H9 (cell line): Measurements from ENCODE around the gene CT83. TPM values are rescaled to one million over a fixed set of nuclear protein-coding genes. Genes with fewer than 3 reads are reported as not detected.

Experiments used
- DNase-seq: peaks from one replicate; pipeline ENCODE4 v3.0.0-alpha.2; 2017
- H2AFZ ChIP-seq: one replicate; pipeline ENCODE4 v1.6.1; 2013; ENCODE audit warnings: mild to moderate bottlenecking, low read length, control low read depth, moderate library complexity
- H2AK5ac ChIP-seq: 2 replicates; pipeline ENCODE4 v1.6.1; 2013; ENCODE audit warnings: low read length, control low read depth, mixed read lengths; ENCODE audit not compliant: insufficient read length
- H2BK120ac ChIP-seq: one replicate; pipeline ENCODE4 v1.6.1; 2013; ENCODE audit warnings: low read depth, mild to moderate bottlenecking, low read length, control low read depth, inconsistent platforms; ENCODE audit not compliant: poor library complexity, severe bottlenecking
- H2BK12ac ChIP-seq: 2 replicates; pipeline ENCODE4 v1.6.1; 2013; ENCODE audit warnings: low read length, control low read depth, mixed read lengths, low read depth; ENCODE audit not compliant: insufficient read length
- H2BK15ac ChIP-seq: 2 replicates; pipeline ENCODE4 v1.6.1; 2013; ENCODE audit warnings: low read depth, low read length, control low read depth
- H2BK20ac ChIP-seq: one replicate; pipeline ENCODE4 v1.6.1; 2013; ENCODE audit warnings: low read depth, mild to moderate bottlenecking, low read length, control low read depth, inconsistent platforms; ENCODE audit not compliant: poor library complexity, severe bottlenecking
- H2BK5ac ChIP-seq: 2 replicates; pipeline ENCODE4 v1.6.1; 2013; ENCODE audit warnings: low read length, control low read depth, mixed read lengths; ENCODE audit not compliant: insufficient read length
- H3K14ac ChIP-seq: 2 replicates; pipeline ENCODE4 v1.6.1; 2013; ENCODE audit warnings: low read length, control low read depth; ENCODE audit not compliant: insufficient read depth
- H3K18ac ChIP-seq: 2 replicates; pipeline ENCODE4 v1.6.1; 2013; ENCODE audit warnings: low read depth, mild to moderate bottlenecking, mixed read lengths, low read length, control low read depth; ENCODE audit not compliant: insufficient read length
- H3K23ac ChIP-seq: 2 replicates; pipeline ENCODE4 v1.6.1; 2013; ENCODE audit warnings: low read length, control low read depth, mixed read lengths, low read depth; ENCODE audit not compliant: insufficient read length
- H3K23me2 ChIP-seq: 2 replicates; pipeline ENCODE4 v1.6.1; 2013; ENCODE audit warnings: low read depth, mild to moderate bottlenecking, mixed read lengths, low read length, control low read depth; ENCODE audit not compliant: insufficient read length, poor library complexity, severe bottlenecking
- H3K27ac ChIP-seq: 2 replicates; pipeline ENCODE4 v1.5.1; 2013; ENCODE audit warnings: low read length, control low read depth, mixed read lengths, low read depth; ENCODE audit not compliant: insufficient read length
- H3K27me3 ChIP-seq: 2 replicates; pipeline ENCODE4 v1.6.1; 2013; ENCODE audit warnings: low read length, control low read depth, inconsistent platforms; ENCODE audit not compliant: insufficient read depth
- H3K4ac ChIP-seq: 2 replicates; pipeline ENCODE4 v1.6.1; 2013; ENCODE audit warnings: low read depth, mild to moderate bottlenecking, control low read depth, inconsistent platforms, low read length, moderate library complexity
- H3K4me1 ChIP-seq: 2 replicates; pipeline ENCODE4 v1.6.1; 2013; ENCODE audit warnings: low read length, control low read depth, inconsistent platforms; ENCODE audit not compliant: insufficient read depth
- H3K4me2 ChIP-seq: 2 replicates; pipeline ENCODE4 v1.6.1; 2013; ENCODE audit warnings: low read length, control low read depth, mixed read lengths; ENCODE audit not compliant: insufficient read length, insufficient read depth
- H3K56ac ChIP-seq: 2 replicates; pipeline ENCODE4 v1.6.1; 2013; ENCODE audit warnings: low read depth, mild to moderate bottlenecking, mixed read lengths, low read length, control low read depth; ENCODE audit not compliant: insufficient read length
- H3K79me1 ChIP-seq: 2 replicates; pipeline ENCODE4 v1.6.1; 2013; ENCODE audit warnings: low read depth, mild to moderate bottlenecking, moderate library complexity, low read length, control low read depth, inconsistent platforms; ENCODE audit not compliant: insufficient read depth, poor library complexity, severe bottlenecking
- H3K79me2 ChIP-seq: 2 replicates; pipeline ENCODE4 v1.6.1; 2013; ENCODE audit warnings: low read length, control low read depth, inconsistent platforms; ENCODE audit not compliant: insufficient read depth
- H3K9ac ChIP-seq: 2 replicates; pipeline ENCODE4 v1.6.1; 2013; ENCODE audit warnings: low read length, control low read depth, mixed read lengths; ENCODE audit not compliant: insufficient read length; ENCODE audit errors: extremely low read depth
- H3K9me3 ChIP-seq: one replicate; pipeline ENCODE4 v1.6.1; 2013; ENCODE audit warnings: low read depth, low read length, inconsistent platforms; ENCODE audit not compliant: control insufficient read depth
- H3T11ph ChIP-seq: one replicate; pipeline ENCODE4 v1.6.1; 2013; ENCODE audit warnings: mild to moderate bottlenecking, low read length, control low read depth, inconsistent platforms
- H4K20me1 ChIP-seq: one replicate; pipeline ENCODE4 v1.6.1; 2013; ENCODE audit not compliant: control insufficient read depth, insufficient read length, insufficient read depth
- H4K5ac ChIP-seq: 2 replicates; pipeline ENCODE4 v1.6.1; 2013; ENCODE audit warnings: low read depth, mild to moderate bottlenecking, mixed read lengths, low read length, control low read depth; ENCODE audit not compliant: insufficient read length
- H4K8ac ChIP-seq: replicated peaks from 2 replicates; pipeline ENCODE4 v1.6.1; 2013; ENCODE audit warnings: low read length, control low read depth, mixed read lengths, low read depth; ENCODE audit not compliant: insufficient read length
- H4K91ac ChIP-seq: 2 replicates; pipeline ENCODE4 v1.6.1; 2013; ENCODE audit warnings: low read depth, mild to moderate bottlenecking, moderate library complexity, mixed read lengths, low read length, control low read depth; ENCODE audit not compliant: insufficient read length
- H3K27ac Mint-ChIP-seq, 3 experiments: 2 replicates in 2 of 3; 3 replicates in 1 of 3; pipeline ENCODE4 v1.8.0; 2020 to 2021; ENCODE audit warnings: mixed read lengths in 3 of 3, mild to moderate bottlenecking in 1 of 3, moderate library complexity in 1 of 3
- H3K27me3 Mint-ChIP-seq: 2 replicates; pipeline ENCODE4 v1.8.0; 2021; ENCODE audit warnings: low read depth, mild to moderate bottlenecking, moderate library complexity, mixed read lengths
- H3K36me3 Mint-ChIP-seq, 3 experiments: 2 replicates in 2 of 3; 3 replicates in 1 of 3; pipeline ENCODE4 v1.8.0; 2020 to 2021; ENCODE audit warnings: low read depth in 3 of 3, mixed read lengths in 3 of 3; ENCODE audit not compliant: insufficient read depth in 1 of 3
- H3K4me1 Mint-ChIP-seq, 2 experiments: 2 replicates each; pipeline ENCODE4 v1.8.0; 2020; ENCODE audit warnings: mixed read lengths in 2 of 2
- H3K4me3 Mint-ChIP-seq, 2 experiments: 2 replicates in 1 of 2; 3 replicates in 1 of 2; pipeline ENCODE4 v1.8.0; 2020 to 2021; ENCODE audit warnings: mild to moderate bottlenecking in 2 of 2, mixed read lengths in 2 of 2, moderate library complexity in 1 of 2
- H3K9me3 Mint-ChIP-seq, 2 experiments: 2 replicates in 1 of 2; 3 replicates in 1 of 2; pipeline ENCODE4 v1.8.0; 2020; ENCODE audit warnings: mild to moderate bottlenecking in 2 of 2, mixed read lengths in 2 of 2, moderate library complexity in 1 of 2
- WGBS: extraction: QIAGEN DNeasy Blood & Tissue Kit; methylation state at CpG from one replicate; pipeline ENCODE4 v1.1.7; 2013; ENCODE audit warnings: missing lambda C conversion rate, low lambda C conversion rate, mixed read lengths; ENCODE audit not compliant: insufficient read length; ENCODE audit errors: extremely low coverage; 5-methylcytosine and 5-hydroxymethylcytosine counted together
- total RNA-seq: library from RNA; stranded (reverse); gene quantifications from 2 replicates; pipeline ENCODE4 v1.2.1, GENCODE V29; 2021
- TF ChIP-seq, protein P1 (sequence below): fragments of 200-600 bp; sonication (generic); conservative IDR thresholded peaks from 3 replicates; pipeline ENCODE4 v1.8.0; 2021; ENCODE audit warnings: antibody characterized with exemption, mild to moderate bottlenecking

The CT83 gene
- total RNA-seq, 1 experiment from 2014 or later = not detected

DNA sequence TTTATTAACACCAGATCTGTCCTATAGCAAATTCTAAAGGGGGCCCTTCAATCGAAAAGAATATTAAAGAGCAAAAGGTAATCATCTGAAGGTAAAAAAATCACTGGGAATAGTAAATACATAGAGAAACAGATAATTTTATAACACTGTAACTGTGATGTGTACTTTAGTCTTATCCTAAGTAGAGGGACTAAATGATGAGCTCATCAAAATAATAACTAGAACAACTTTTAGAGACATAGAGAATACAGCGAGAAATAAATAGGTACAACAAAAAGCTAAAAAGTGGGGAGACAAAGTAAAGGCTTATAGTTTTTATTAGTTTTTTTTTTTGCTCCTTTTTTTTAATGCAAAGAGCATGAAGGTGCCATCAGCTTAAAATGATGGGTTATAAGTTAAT lies 17.3 kb upstream of the CT83 start:
- Histone ChIP-seq H3T11ph (no peak overlapping the region), H3K9me3 (no peaks in the 10 kb centered on the region), H4K20me1 (no peaks in the 10 kb centered on the region), H2BK15ac (no peak overlapping the region), H2BK12ac (no peak overlapping the region), H3K79me1 (no peaks in the 10 kb centered on the region), H3K23me2 (no peaks in the 10 kb centered on the region), H3K23ac (no peak overlapping the region), H3K4me1 (no peaks in the 10 kb centered on the region), H3K4me2 (no peak overlapping the region), H4K5ac (no peak overlapping the region), H2AFZ (no peak overlapping the region), H3K4ac (no peak overlapping the region), H2BK20ac (no peak overlapping the region), H4K91ac (no peak overlapping the region), H3K27ac (no peak overlapping the region), H2BK5ac (no peak overlapping the region), H4K8ac (no peak overlapping the region), H2AK5ac (no peak overlapping the region), H3K79me2 (no peaks in the 10 kb centered on the region), H3K27me3 (no peaks in the 10 kb centered on the region), H2BK120ac (no peak overlapping the region), H3K14ac (no peak overlapping the region), H3K9ac (no peak overlapping the region), H3K18ac (no peak overlapping the region), H3K56ac (no peak overlapping the region)
- no peak for DNase-seq
- H3K36me3 Mint-ChIP-seq = no peaks in the 10 kb centered on the region; a peak in 1 of 7 replicates
- TF ChIP-seq, protein P1, sequence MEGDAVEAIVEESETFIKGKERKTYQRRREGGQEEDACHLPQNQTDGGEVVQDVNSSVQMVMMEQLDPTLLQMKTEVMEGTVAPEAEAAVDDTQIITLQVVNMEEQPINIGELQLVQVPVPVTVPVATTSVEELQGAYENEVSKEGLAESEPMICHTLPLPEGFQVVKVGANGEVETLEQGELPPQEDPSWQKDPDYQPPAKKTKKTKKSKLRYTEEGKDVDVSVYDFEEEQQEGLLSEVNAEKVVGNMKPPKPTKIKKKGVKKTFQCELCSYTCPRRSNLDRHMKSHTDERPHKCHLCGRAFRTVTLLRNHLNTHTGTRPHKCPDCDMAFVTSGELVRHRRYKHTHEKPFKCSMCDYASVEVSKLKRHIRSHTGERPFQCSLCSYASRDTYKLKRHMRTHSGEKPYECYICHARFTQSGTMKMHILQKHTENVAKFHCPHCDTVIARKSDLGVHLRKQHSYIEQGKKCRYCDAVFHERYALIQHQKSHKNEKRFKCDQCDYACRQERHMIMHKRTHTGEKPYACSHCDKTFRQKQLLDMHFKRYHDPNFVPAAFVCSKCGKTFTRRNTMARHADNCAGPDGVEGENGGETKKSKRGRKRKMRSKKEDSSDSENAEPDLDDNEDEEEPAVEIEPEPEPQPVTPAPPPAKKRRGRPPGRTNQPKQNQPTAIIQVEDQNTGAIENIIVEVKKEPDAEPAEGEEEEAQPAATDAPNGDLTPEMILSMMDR = no peak
- no peak overlapping the region for H3K4me3 Mint-ChIP-seq
- peaks cover 2% of the 10 kb centered on the region in 2 experiments; a peak in 3 of 5 replicates for H3K9me3 Mint-ChIP-seq
- H3K4me1 Mint-ChIP-seq = no peaks in the 10 kb centered on the region
- WGBS = no CpG with 5 or more reads among the region's 2 CpGs
- H3K27me3 Mint-ChIP-seq = no peaks in the 10 kb centered on the region
- H3K27ac Mint-ChIP-seq = no peak overlapping the region
